ENCODE data around the gene OR51B2.

OR51B2 gene, protein sequence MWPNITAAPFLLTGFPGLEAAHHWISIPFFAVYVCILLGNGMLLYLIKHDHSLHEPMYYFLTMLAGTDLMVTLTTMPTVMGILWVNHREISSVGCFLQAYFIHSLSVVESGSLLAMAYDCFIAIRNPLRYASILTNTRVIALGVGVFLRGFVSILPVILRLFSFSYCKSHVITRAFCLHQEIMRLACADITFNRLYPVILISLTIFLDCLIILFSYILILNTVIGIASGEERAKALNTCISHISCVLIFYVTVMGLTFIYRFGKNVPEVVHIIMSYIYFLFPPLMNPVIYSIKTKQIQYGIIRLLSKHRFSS

DNA sequence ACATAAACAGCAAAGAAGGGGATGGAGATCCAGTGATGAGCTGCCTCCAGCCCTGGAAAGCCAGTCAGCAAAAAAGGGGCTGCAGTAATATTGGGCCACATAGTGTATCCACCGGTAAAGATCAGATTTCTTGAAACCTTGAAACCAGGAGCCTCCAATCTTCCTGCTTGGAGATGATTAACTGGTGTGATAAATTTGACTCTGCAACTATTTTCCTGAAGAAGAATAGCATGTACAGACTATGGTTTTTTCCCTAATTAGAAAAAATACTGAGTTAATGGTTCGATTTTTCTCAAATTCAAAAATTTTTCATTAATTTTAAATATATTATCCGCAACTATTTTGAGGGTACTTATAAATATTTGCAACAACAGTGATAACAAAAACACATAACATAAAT lies at the start of gene OR51B2:
Gene OR51B2, minus strand, starts transcription at position 101 of the 400 bp plus-strand sequence. Its CDS starts 0 bp downstream, at position 101.
- Histone ChIP-seq H3K27ac (ENCODE audit: low read depth, low read length, poor library complexity, severe bottlenecking) (no peak within 1 kb of the TSS), H3K9me2 (ENCODE audit: low read depth, low read length) (no peaks in the 10 kb centered on the region), H2AFZ (ENCODE audit: low read length) (no peak within 1 kb of the TSS), H3K9ac (ENCODE audit: low read length) (no peak within 1 kb of the TSS), H3K4me2 (ENCODE audit: low read length) (no peak within 1 kb of the TSS), H4K20me1 (ENCODE audit: insufficient read depth, low read length) (no peaks in the 10 kb centered on the region), H3K4me1 (ENCODE audit: insufficient read depth, low read length, severe bottlenecking) (no peaks in the 10 kb centered on the region), H3K4me3 (ENCODE audit: low read depth, low read length, poor library complexity, severe bottlenecking) (no peak within 1 kb of the TSS), H3K36me3 (ENCODE audit: insufficient read depth, low read length) (no peaks in the 10 kb centered on the region), H3F3A (ENCODE audit: insufficient read depth, low read length) (no peaks in the 10 kb centered on the region), H3K27me3 (ENCODE audit: insufficient read depth, low read length) (no peaks in the 10 kb centered on the region), H3K79me2 (ENCODE audit: insufficient read depth, low read length) (no peaks in the 10 kb centered on the region), H3K9me3 (ENCODE audit: low read length) (no peaks in the 10 kb centered on the region)
- TF ChIP-seq EZH2 (IDR thresholded peaks at IDR 0.05; ENCODE audit: borderline replicate concordance, low read length) = no peak
- TF ChIP-seq, protein P1, sequence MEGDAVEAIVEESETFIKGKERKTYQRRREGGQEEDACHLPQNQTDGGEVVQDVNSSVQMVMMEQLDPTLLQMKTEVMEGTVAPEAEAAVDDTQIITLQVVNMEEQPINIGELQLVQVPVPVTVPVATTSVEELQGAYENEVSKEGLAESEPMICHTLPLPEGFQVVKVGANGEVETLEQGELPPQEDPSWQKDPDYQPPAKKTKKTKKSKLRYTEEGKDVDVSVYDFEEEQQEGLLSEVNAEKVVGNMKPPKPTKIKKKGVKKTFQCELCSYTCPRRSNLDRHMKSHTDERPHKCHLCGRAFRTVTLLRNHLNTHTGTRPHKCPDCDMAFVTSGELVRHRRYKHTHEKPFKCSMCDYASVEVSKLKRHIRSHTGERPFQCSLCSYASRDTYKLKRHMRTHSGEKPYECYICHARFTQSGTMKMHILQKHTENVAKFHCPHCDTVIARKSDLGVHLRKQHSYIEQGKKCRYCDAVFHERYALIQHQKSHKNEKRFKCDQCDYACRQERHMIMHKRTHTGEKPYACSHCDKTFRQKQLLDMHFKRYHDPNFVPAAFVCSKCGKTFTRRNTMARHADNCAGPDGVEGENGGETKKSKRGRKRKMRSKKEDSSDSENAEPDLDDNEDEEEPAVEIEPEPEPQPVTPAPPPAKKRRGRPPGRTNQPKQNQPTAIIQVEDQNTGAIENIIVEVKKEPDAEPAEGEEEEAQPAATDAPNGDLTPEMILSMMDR (IDR thresholded peaks at IDR 0.05; ENCODE audit: low read length) = no peak

DNA sequence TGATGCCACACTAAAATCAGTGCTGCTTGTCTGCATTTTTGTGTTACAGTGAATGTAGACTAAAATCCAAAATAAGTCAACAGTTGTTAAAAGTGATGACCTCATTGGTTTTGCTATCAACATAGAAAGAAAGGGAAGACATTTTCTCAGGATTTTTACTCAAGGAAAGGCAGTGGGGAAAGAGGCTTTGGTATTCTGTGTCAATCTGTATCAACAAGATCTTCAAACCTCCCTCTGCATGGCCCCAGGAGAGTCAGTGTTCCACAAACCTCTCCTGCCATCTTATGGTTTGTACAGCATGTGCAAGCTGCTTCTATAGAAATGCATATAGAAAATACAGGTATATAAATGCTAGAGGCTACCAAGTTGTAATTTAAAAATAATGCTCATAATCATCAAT lies 45.7 kb upstream of the OR51B2 start:
- H3K4me2 ChIP-seq (ENCODE audit: low read length) = no peak overlapping the region
- H3K79me2 ChIP-seq (ENCODE audit: insufficient read depth, low read length) = no peaks in the 10 kb centered on the region
- H3K27ac ChIP-seq (ENCODE audit: low read depth, low read length, poor library complexity, severe bottlenecking) = no peak overlapping the region
- no peak overlapping the region for H3K9ac ChIP-seq (ENCODE audit: low read length)
- no peak for TF ChIP-seq EZH2 (IDR thresholded peaks at IDR 0.05; ENCODE audit: borderline replicate concordance, low read length)
- TF ChIP-seq, protein P1 (IDR thresholded peaks at IDR 0.05; ENCODE audit: low read length) = peak; percentile 15; the same call in 1 of the 2 replicates
- H4K20me1 ChIP-seq (ENCODE audit: insufficient read depth, low read length) = no peaks in the 10 kb centered on the region
- no peaks in the 10 kb centered on the region for H3K4me1 ChIP-seq (ENCODE audit: insufficient read depth, low read length, severe bottlenecking)
- no peaks in the 10 kb centered on the region for H3K36me3 ChIP-seq (ENCODE audit: insufficient read depth, low read length)
- H3K9me3 ChIP-seq (ENCODE audit: low read length) = no peaks in the 10 kb centered on the region
- H3K27me3 ChIP-seq (ENCODE audit: insufficient read depth, low read length) = no peaks in the 10 kb centered on the region
- H3F3A ChIP-seq (ENCODE audit: insufficient read depth, low read length) = no peaks in the 10 kb centered on the region
- H3K4me3 ChIP-seq (ENCODE audit: low read depth, low read length, poor library complexity, severe bottlenecking) = no peak overlapping the region
- no peaks in the 10 kb centered on the region for H3K9me2 ChIP-seq (ENCODE audit: low read depth, low read length)
- no peak overlapping the region for H2AFZ ChIP-seq (ENCODE audit: low read length)

DNA sequence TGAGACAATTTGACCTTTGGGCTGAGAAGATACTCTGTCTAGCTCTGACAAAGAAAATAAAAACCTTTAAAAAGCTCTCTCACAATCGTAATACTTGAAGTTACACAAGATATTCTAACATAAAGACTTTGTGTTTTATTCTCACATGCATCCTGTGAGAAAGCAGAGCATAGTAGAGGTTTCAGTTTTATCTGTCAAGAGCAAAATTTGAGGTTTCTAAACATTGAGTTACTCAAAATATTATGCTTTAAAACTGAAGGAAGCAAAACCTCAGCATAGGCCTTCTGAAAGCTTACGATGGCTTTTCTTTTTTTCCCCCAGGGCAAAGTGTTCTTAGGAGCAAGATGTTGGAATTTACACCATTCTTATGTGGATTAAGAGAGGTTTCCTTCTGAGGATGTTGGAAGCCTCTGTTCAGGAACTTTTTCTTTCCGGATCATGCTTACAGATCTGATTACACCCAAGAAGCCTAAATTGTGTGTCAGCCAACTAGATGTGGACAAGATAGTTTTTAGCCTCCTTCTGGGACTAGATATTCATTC lies 44.5 kb upstream of the OR51B2 start:
- no peak overlapping the region for H3K4me2 ChIP-seq (ENCODE audit: low read length)
- H3K36me3 ChIP-seq (ENCODE audit: insufficient read depth, low read length) = no peaks in the 10 kb centered on the region
- no peaks in the 10 kb centered on the region for H3K9me3 ChIP-seq (ENCODE audit: low read length)
- H4K20me1 ChIP-seq (ENCODE audit: insufficient read depth, low read length) = no peaks in the 10 kb centered on the region
- no peaks in the 10 kb centered on the region for H3K79me2 ChIP-seq (ENCODE audit: insufficient read depth, low read length)
- TF ChIP-seq, protein P1 (IDR thresholded peaks at IDR 0.05; ENCODE audit: low read length) = no peak
- no peak for TF ChIP-seq EZH2 (IDR thresholded peaks at IDR 0.05; ENCODE audit: borderline replicate concordance, low read length)
- no peaks in the 10 kb centered on the region for H3F3A ChIP-seq (ENCODE audit: insufficient read depth, low read length)
- H3K4me3 ChIP-seq (ENCODE audit: low read depth, low read length, poor library complexity, severe bottlenecking) = no peak overlapping the region
- no peaks in the 10 kb centered on the region for H3K9me2 ChIP-seq (ENCODE audit: low read depth, low read length)
- no peak overlapping the region for H2AFZ ChIP-seq (ENCODE audit: low read length)
- H3K27ac ChIP-seq (ENCODE audit: low read depth, low read length, poor library complexity, severe bottlenecking) = no peak overlapping the region
- H3K27me3 ChIP-seq (ENCODE audit: insufficient read depth, low read length) = no peaks in the 10 kb centered on the region
- no peak overlapping the region for H3K9ac ChIP-seq (ENCODE audit: low read length)
- no peaks in the 10 kb centered on the region for H3K4me1 ChIP-seq (ENCODE audit: insufficient read depth, low read length, severe bottlenecking)

All from OCI-LY1 (cell line).